Stimulated activated CD4-positive, alpha-beta T cell treated with anti-CD3 and anti-CD28 coated beads, Interleukin-4, amount 100 ng/mL, for 24 hours (primary cell): ENCODE results near the gene HSD17B8.

Source experiments
- DNase-seq: peaks from one replicate; pipeline ENCODE4 v3.0.0-alpha.2; 2020

HSD17B8 gene

GRCh38 chr6:33204415-33205190, at the start of gene HSD17B8:
TSS of gene HSD17B8 (plus strand) at chr6:33204655. CDS start at chr6:33204669, 14 bp downstream.
- DNase-seq: peak; percentile 93

GRCh38 chr6:33156561-33156960, 47.9 kb upstream of the HSD17B8 start:
- DNase-seq: no peak

GRCh38 chr6:33156964-33157363, 47.5 kb upstream of the HSD17B8 start:
- no peak for DNase-seq

- DNase-seq: no peak
Measured at GRCh38 chr6:33160096-33160495, 44.4 kb upstream of the HSD17B8 start.

GRCh38 chr6:33160728-33161344, 43.6 kb upstream of the HSD17B8 start:
- DNase-seq: no peak

GRCh38 chr6:33161354-33162331, 42.8 kb upstream of the HSD17B8 start:
- peak; percentile 81 for DNase-seq

GRCh38 chr6:33163540-33163939, 40.9 kb upstream of the HSD17B8 start:
- DNase-seq: no peak

- no peak for DNase-seq
Measured at GRCh38 chr6:33164176-33164575, 40.3 kb upstream of the HSD17B8 start.

GRCh38 chr6:33164665-33165373, 39.6 kb upstream of the HSD17B8 start:
- DNase-seq: no peak

- no peak for DNase-seq
Measured at GRCh38 chr6:33165581-33166258, 38.7 kb upstream of the HSD17B8 start.

- DNase-seq: no peak
Measured at GRCh38 chr6:33166363-33166762, 38.1 kb upstream of the HSD17B8 start.

GRCh38 chr6:33166811-33167210, 37.6 kb upstream of the HSD17B8 start:
- no peak for DNase-seq

- no peak for DNase-seq
Measured at GRCh38 chr6:33167374-33168283, 36.8 kb upstream of the HSD17B8 start.

- DNase-seq: no peak
Measured at GRCh38 chr6:33168284-33168601, 36.2 kb upstream of the HSD17B8 start.

- DNase-seq: no peak
Measured at GRCh38 chr6:33168639-33169038, 35.8 kb upstream of the HSD17B8 start.

- DNase-seq: no peak
Measured at GRCh38 chr6:33169291-33170175, 34.9 kb upstream of the HSD17B8 start.

- DNase-seq: no peak
Measured at GRCh38 chr6:33170176-33171015, 34.1 kb upstream of the HSD17B8 start.

GRCh38 chr6:33171016-33171879, 33.2 kb upstream of the HSD17B8 start:
- no peak for DNase-seq
